ENCODE data around the gene OR8I2. TPM values are rescaled to one million over a fixed set of nuclear protein-coding genes. Genes with fewer than 3 reads are reported as not detected.
"Not testable (repeated sequence)": the region's sequence is repeated elsewhere in the genome, so short reads cannot be mapped to it uniquely, and the experiment has no call there.

Gene OR8I2

DNA sequence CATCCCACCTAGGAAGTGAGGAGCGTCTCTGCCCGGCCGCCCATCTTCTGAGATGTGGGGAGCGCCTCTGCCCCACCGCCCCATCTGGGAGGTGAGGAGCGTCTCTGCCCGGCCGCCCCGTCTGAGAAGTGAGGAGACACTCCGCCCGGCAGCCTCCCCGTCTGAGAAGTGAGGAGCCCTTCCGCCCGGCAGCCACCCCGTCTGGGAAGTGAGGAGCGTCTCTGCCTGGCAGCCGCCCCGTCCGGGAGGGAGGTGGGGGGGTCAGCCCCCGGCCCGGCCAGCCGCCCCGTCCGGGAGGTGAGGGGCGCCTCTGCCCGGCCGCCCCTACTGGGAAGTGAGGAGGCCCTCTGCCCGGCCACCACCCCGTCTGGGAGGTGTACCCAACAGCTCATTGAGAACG is 50.6 kb downstream of the OR8I2 start:
- H3K27ac ChIP-seq (replicated peaks; ENCODE audit: low read length); H3K27me3 ChIP-seq (ENCODE audit: control insufficient read depth in 3 of 3, insufficient read depth in 3 of 3, low read depth in 1 of 3, low read length in 3 of 3); H3K9ac ChIP-seq (ENCODE audit: low read depth, low read length, poor library complexity); H2BK15ac ChIP-seq (ENCODE audit: low read length); H3K4ac ChIP-seq (ENCODE audit: low read length); H3K23ac ChIP-seq (ENCODE audit: low read depth, low read length, poor library complexity); H4K91ac ChIP-seq (ENCODE audit: low read depth, low read length, poor library complexity); H3K36me3 ChIP-seq (replicated peaks in 1 of 2; ENCODE audit: control insufficient read depth in 2 of 2, insufficient read depth in 2 of 2, low read length in 2 of 2); H2BK5ac ChIP-seq (ENCODE audit: low read length); H2AK5ac ChIP-seq (ENCODE audit: low read depth, low read length); H3K79me1 ChIP-seq (ENCODE audit: low read depth, low read length); H2BK120ac ChIP-seq (ENCODE audit: low read depth, low read length); H3K4me1 ChIP-seq (ENCODE audit: control insufficient read depth in 2 of 2, insufficient read depth in 1 of 2, low read depth in 1 of 2, low read length in 2 of 2); H3K4me3 ChIP-seq (ENCODE audit: low read length in 2 of 2); H3K4me2 ChIP-seq (ENCODE audit: insufficient read depth, low read length, poor library complexity, severe bottlenecking); H2BK12ac ChIP-seq (ENCODE audit: low read length); H4K8ac ChIP-seq (ENCODE audit: low read depth, low read length); H3K9me3 ChIP-seq (replicated peaks in 1 of 2; ENCODE audit: control insufficient read depth in 2 of 2, insufficient read depth in 1 of 2, low read depth in 1 of 2, low read length in 2 of 2); H3K14ac ChIP-seq (ENCODE audit: low read length); DNase-seq (ENCODE audit: low spot score); H3K18ac ChIP-seq (ENCODE audit: low read length); H2AFZ ChIP-seq (ENCODE audit: low read length): not testable (repeated sequence)
- WGBS, 2 donors (ENCODE audit: extremely low coverage in 2 of 2, insufficient read length in 2 of 2, insufficient replicate concordance in 1 of 2): no CpG with 5 or more reads among the region's 30 CpGs

Small RNA genes within 50 kb of the gene (small RNA-seq; reads per million reads assigned to genes)
- gene OR8I4P (ENCODE audit: insufficient read depth): not detected
